Fibroblast of lung (primary cell): ENCODE results near the gene LATS2. TPM values are rescaled to one million over a fixed set of nuclear protein-coding genes. Genes with fewer than 3 reads are reported as not detected.

Source experiments
- DNase-seq, 2 donors: peaks; one replicate each; pipeline versions ENCODE4 v3.0.0 to v3.0.0-alpha.2; 2010; ENCODE audit warnings: low read depth in 2 of 2
- H2AFZ ChIP-seq: 2 replicates; pipeline ENCODE4 v1.5.1; 2012; ENCODE audit warnings: low read length, control low read depth, inconsistent platforms
- H3K27ac ChIP-seq: 2 replicates; pipeline ENCODE4 v1.5.1; 2011; ENCODE audit warnings: low read length, control low read depth; ENCODE audit not compliant: insufficient read depth
- H3K27me3 ChIP-seq: 2 replicates; pipeline ENCODE4 v1.5.1; 2011; ENCODE audit warnings: mild to moderate bottlenecking, low read length; ENCODE audit not compliant: control insufficient read depth, insufficient read depth
- H3K36me3 ChIP-seq: 2 replicates; pipeline ENCODE4 v1.5.1; 2011; ENCODE audit warnings: low read length; ENCODE audit not compliant: control insufficient read depth, insufficient read depth
- H3K4me1 ChIP-seq: 2 replicates; pipeline ENCODE4 v1.5.1; 2011; ENCODE audit warnings: low read length; ENCODE audit not compliant: control insufficient read depth, insufficient read depth; ENCODE audit errors: extremely low read depth
- H3K4me2 ChIP-seq: 2 replicates; pipeline ENCODE4 v1.5.1; 2011; ENCODE audit warnings: low read length, control low read depth; ENCODE audit not compliant: insufficient read depth; ENCODE audit errors: extremely low read depth
- H3K4me3 ChIP-seq, 4 experiments: fragments of 200-600 bp in 1 of 4; sonication (generic) in 1 of 4; replicated peaks in 1 of 4; 2 replicates each; pipeline ENCODE4 v1.5.1; 2011 to 2016; ENCODE audit warnings: low read length in 4 of 4, low read depth in 3 of 4, mild to moderate bottlenecking in 3 of 4, control low read depth in 2 of 4, inconsistent platforms in 1 of 4, mixed read lengths in 1 of 4; ENCODE audit not compliant: insufficient read depth in 1 of 4; ENCODE audit errors: control extremely low read depth in 1 of 4
- H3K79me2 ChIP-seq: 2 replicates; pipeline ENCODE4 v1.5.1; 2012; ENCODE audit warnings: mild to moderate bottlenecking, low read length, inconsistent platforms; ENCODE audit not compliant: control insufficient read depth, insufficient read depth
- H3K9ac ChIP-seq: 2 replicates; pipeline ENCODE4 v1.5.1; 2011; ENCODE audit warnings: mild to moderate bottlenecking, low read length, control low read depth; ENCODE audit not compliant: insufficient read depth
- H3K9me3 ChIP-seq: 2 replicates; pipeline ENCODE4 v1.5.1; 2012; ENCODE audit warnings: low read depth, low read length; ENCODE audit not compliant: control insufficient read depth, insufficient read depth
- H4K20me1 ChIP-seq: 2 replicates; pipeline ENCODE4 v1.5.1; 2011; ENCODE audit warnings: low read length; ENCODE audit not compliant: control insufficient read depth, insufficient read depth; ENCODE audit errors: extremely low read depth
- CTCF ChIP-seq, 2 donors: IDR thresholded peaks in 1 of 2; conservative IDR thresholded peaks in 1 of 2; 1 replicate in 1 of 2; 2 replicates in 1 of 2; pipeline ENCODE4 v1.5.1; 2011 to 2012; ENCODE audit warnings: low read length in 2 of 2, control low read depth in 1 of 2, inconsistent platforms in 1 of 2, low read depth in 1 of 2, mild to moderate bottlenecking in 1 of 2
- EZH2 ChIP-seq: IDR thresholded peaks from 2 replicates; pipeline ENCODE4 v1.5.1; 2012; ENCODE audit warnings: low read length, control low read depth, mild to moderate bottlenecking; ENCODE audit errors: missing control alignments
- polyA plus RNA-seq, 2 donors: library from polyadenylated mRNA; depleted of rRNA in 1 of 2; stranded (reverse) in 1 of 2; unstranded in 1 of 2; fragments of >200 nt; gene quantifications; 2 replicates each; pipeline ENCODE4 v1.2.1, GENCODE V29; 2011 to 2012; ENCODE audit warnings: missing spikeins in 1 of 2
- total RNA-seq: library from RNA; depleted of rRNA; stranded (reverse); fragments of >200 nt; gene quantifications from 2 replicates; pipeline ENCODE4 v1.2.1, GENCODE V29; 2014

The LATS2 gene
- total and polyA plus RNA-seq, 2 donors (not counting 1 experiment from before 2014, with no cell fraction given) = 16.2 to 32.0 TPM

- Histone ChIP-seq H3K27ac (no peak overlapping the region), H4K20me1 (peaks cover 3% of the 10 kb centered on the region), H3K9ac (no peak overlapping the region), H3K4me1 (peaks cover 2% of the 10 kb centered on the region), H3K4me2 (no peak overlapping the region), H3K36me3 (peaks cover 26% of the 10 kb centered on the region), H2AFZ (no peak overlapping the region), H3K4me3 (no peak overlapping the region), H3K79me2 (peaks cover 59% of the 10 kb centered on the region), H3K27me3 (no peaks in the 10 kb centered on the region), H3K9me3 (no peaks in the 10 kb centered on the region)
- no peak for TF ChIP-seq CTCF (conservative IDR thresholded peaks at IDR 0.05 in 1 of 2, IDR thresholded peaks at IDR 0.05 in 1 of 2; ENCODE audit: low read depth in 1 of 2, low read length in 2 of 2)
- no peak for TF ChIP-seq EZH2
- DNase-seq = no peak
Measured at GRCh38 chr13:20990910-20991525, 70.4 kb downstream of the LATS2 start.

GRCh38 chr13:20989656-20990321 lies 71.6 kb downstream of the LATS2 start:
- H3K4me2 ChIP-seq = no peak overlapping the region
- DNase-seq = no peak
- peaks cover 52% of the 10 kb centered on the region for H3K79me2 ChIP-seq
- H3K9me3 ChIP-seq = no peaks in the 10 kb centered on the region
- H3K9ac ChIP-seq = no peak overlapping the region
- H4K20me1 ChIP-seq = peaks cover 3% of the 10 kb centered on the region
- H2AFZ ChIP-seq = no peak overlapping the region
- peak overlapping the region; percentile 37 for H3K27ac ChIP-seq
- no peak overlapping the region for H3K4me3 ChIP-seq
- H3K4me1 ChIP-seq = peaks cover 2% of the 10 kb centered on the region
- no peaks in the 10 kb centered on the region for H3K27me3 ChIP-seq
- TF ChIP-seq EZH2 (no peak), CTCF (conservative IDR thresholded peaks at IDR 0.05 in 1 of 2, IDR thresholded peaks at IDR 0.05 in 1 of 2; ENCODE audit: low read depth in 1 of 2, low read length in 2 of 2) (no peak)
- peaks cover 26% of the 10 kb centered on the region for H3K36me3 ChIP-seq

- no peak for TF ChIP-seq EZH2
- TF ChIP-seq CTCF (conservative IDR thresholded peaks at IDR 0.05 in 1 of 2, IDR thresholded peaks at IDR 0.05 in 1 of 2; ENCODE audit: low read depth in 1 of 2, low read length in 2 of 2) = no peak
- Histone ChIP-seq H3K4me1 (peaks cover 2% of the 10 kb centered on the region), H4K20me1 (peaks cover 3% of the 10 kb centered on the region), H3K9me3 (no peaks in the 10 kb centered on the region), H3K9ac (no peak overlapping the region), H3K4me2 (no peak overlapping the region), H3K27ac (no peak overlapping the region), H3K4me3 (no peak overlapping the region), H3K79me2 (peaks cover 50% of the 10 kb centered on the region), H3K36me3 (peaks cover 26% of the 10 kb centered on the region), H2AFZ (no peak overlapping the region), H3K27me3 (no peaks in the 10 kb centered on the region)
- no peak for DNase-seq
Measured at GRCh38 chr13:20988909-20989655, 72.3 kb downstream of the LATS2 start.
